Measurements from ENCODE around the gene PDK4.
"Not testable (repeated sequence)": the region's sequence is repeated elsewhere in the genome, so short reads cannot be mapped to it uniquely, and the experiment has no call there.

Gene PDK4

GRCh38 chr7:95605275-95605674 lies 9.0 kb upstream of the PDK4 start:
- in situ Hi-C loops (cut with HindIII; ENCODE audit: low sequenced_read_pairs) = no loop called here

- in situ Hi-C loops (cut with HindIII; ENCODE audit: low sequenced_read_pairs) = not testable (repeated sequence)
Measured at GRCh38 chr7:95604811-95605210, 8.5 kb upstream of the PDK4 start.

GRCh38 chr7:95604397-95604796 lies 8.1 kb upstream of the PDK4 start:
- in situ Hi-C loops (cut with HindIII; ENCODE audit: low sequenced_read_pairs) = not testable (repeated sequence)

GRCh38 chr7:95602421-95602820 lies 6.1 kb upstream of the PDK4 start:
- in situ Hi-C loops (cut with HindIII; ENCODE audit: low sequenced_read_pairs) = no loop called here

- in situ Hi-C loops (cut with HindIII; ENCODE audit: low sequenced_read_pairs) = no loop called here
Measured at GRCh38 chr7:95601316-95601715, 5.0 kb upstream of the PDK4 start.

GRCh38 chr7:95599069-95599468 lies 2.8 kb upstream of the PDK4 start:
- in situ Hi-C loops (cut with HindIII; ENCODE audit: low sequenced_read_pairs) = no loop called here

GRCh38 chr7:95598511-95598910 lies 2.2 kb upstream of the PDK4 start:
- in situ Hi-C loops (cut with HindIII; ENCODE audit: low sequenced_read_pairs) = no loop called here

DNA sequence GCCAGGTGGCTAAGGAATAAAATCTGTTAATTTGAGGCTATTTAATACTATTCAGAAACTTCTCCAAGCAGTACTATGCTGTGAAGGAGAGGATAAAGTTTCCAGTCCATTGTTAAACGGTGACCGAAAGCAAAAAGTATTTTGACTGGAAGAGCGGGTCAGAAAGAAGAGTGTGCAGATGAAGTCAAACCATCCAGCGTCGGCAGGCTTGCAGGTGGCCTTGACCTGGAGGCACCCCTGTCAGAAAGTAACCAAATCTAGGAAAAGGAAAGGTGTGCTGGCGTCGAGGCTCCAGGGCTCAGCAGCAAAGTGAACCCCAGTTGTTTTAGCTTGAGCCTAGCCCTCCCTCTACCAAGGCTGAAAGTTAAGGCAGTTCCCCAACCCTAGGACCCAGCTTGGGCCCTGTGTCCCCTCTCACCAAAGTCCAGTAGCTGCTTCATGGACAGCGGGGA lies 544 bp downstream of the PDK4 start:
- in situ Hi-C loops (cut with HindIII; ENCODE audit: low sequenced_read_pairs) = no loop called here

GRCh38 chr7:95594185-95594584 lies 2.1 kb downstream of the PDK4 start:
- in situ Hi-C loops (cut with HindIII; ENCODE audit: low sequenced_read_pairs) = no loop called here

DNA sequence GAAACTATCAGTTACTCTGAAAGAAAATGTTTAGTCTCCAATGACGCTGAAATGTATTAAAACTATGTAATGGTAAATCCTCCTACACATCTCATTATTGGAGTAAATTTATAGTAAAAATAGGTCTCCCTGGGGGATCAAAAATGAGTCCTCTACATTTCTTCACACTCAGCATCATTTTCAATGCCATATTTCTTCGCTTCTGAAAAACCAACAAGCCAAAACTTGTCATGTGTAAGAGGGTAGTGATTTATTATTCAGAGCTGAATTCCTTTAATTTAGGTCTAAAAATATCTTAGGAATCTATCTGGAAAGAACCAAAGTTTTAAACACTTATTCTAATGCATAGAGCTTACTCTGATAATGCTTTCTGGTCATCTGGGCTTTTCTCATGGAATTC lies 3.0 kb downstream of the PDK4 start:
- in situ Hi-C loops (cut with HindIII; ENCODE audit: low sequenced_read_pairs) = no loop called here

GRCh38 chr7:95592570-95592969 lies 3.7 kb downstream of the PDK4 start:
- in situ Hi-C loops (cut with HindIII; ENCODE audit: low sequenced_read_pairs) = no loop called here

- in situ Hi-C loops (cut with HindIII; ENCODE audit: low sequenced_read_pairs) = no loop called here
Measured at GRCh38 chr7:95590387-95591248, 5.7 kb downstream of the PDK4 start.

DNA sequence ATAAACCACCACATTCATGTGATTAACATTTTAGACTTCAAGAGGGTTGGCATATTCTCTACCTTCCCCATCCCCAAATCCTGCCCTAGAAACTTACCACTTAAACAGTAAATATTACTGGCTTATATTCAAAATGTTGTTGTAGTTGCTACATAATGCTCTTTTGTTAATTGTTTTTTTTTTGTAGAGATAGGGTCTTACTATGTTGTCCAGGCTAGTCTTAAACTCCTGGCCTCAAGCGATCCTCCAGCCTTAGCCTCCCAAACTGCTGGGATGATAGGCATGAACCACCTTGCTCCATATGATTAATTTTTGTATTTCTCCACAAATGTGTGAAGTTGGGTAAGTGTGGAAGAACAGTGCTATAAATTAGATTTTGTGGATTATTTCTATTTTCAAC lies 6.5 kb downstream of the PDK4 start:
- in situ Hi-C loops (cut with HindIII; ENCODE audit: low sequenced_read_pairs) = no loop called here

DNA sequence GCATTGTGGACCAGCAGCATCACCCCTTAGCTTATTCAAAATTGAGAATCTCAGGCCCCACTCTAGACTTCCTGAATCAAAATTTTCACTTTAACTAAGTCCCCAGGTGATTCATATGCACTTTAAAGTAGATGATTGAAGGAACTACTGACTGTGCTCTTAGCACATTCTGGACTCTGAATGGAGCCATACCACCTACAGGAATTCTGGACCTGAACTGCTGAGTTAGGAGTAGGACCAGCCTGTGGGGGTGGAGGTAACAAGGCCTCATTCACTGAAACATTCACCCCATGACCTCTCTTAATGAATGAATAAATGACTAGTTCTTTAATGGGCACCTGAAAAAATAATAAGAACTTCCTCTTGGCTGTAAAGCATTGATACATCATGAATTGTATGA lies 7.3 kb downstream of the PDK4 start:
- in situ Hi-C loops (cut with HindIII; ENCODE audit: low sequenced_read_pairs) = no loop called here

GRCh38 chr7:95586951-95587301 lies 9.4 kb downstream of the PDK4 start:
- in situ Hi-C loops (cut with HindIII; ENCODE audit: low sequenced_read_pairs) = no loop called here

DNA sequence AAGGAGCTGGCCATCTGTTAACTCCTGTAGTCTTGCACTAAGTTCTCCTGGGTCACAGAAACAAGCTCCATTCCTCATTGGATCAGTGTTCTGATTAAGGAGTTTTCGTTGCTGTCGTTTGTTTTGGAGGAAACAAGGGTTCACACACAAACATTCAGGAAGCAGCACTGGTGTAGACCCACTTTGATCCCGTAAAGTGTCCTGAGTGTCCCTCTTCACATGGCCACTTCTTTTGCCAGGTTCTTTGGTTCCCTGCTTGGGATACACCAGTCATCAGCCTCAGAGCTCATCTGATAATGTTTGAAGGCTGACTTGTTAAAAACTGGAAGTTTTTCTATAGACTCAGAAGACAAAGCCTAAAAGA lies 10.9 kb downstream of the PDK4 start:
- in situ Hi-C loops (cut with HindIII; ENCODE audit: low sequenced_read_pairs) = no loop called here

DNA sequence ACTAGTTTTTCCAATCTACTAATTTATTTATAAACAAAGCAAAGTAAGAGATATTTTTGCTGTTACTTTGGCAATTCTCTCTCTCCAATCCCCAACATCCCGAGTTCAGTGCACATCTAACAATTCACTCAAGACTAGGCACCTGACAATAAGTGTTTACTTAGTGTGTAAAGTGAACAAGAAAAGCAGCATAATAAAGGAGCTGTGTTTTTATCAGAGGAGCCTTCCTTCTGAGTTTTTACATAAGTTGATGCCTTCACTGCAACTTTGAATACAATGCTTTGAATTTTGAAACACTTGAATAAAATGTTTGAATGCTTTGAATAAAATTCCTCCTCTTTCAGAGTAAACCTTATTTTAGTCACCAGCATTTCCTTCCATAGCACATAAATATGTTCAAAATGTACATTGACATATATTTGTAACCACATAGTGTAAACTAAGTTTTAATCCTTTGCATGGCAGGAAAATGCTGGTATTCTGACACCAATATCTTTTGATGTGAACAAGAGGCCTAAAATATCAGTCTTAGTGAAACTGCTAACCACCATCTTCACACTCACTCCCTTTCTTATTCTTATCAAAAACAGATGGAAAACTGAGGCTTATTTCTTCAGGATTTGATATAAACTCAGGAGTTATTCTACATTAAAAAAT lies 11.4 kb downstream of the PDK4 start:
- in situ Hi-C loops (cut with HindIII; ENCODE audit: low sequenced_read_pairs) = no loop called here

DNA sequence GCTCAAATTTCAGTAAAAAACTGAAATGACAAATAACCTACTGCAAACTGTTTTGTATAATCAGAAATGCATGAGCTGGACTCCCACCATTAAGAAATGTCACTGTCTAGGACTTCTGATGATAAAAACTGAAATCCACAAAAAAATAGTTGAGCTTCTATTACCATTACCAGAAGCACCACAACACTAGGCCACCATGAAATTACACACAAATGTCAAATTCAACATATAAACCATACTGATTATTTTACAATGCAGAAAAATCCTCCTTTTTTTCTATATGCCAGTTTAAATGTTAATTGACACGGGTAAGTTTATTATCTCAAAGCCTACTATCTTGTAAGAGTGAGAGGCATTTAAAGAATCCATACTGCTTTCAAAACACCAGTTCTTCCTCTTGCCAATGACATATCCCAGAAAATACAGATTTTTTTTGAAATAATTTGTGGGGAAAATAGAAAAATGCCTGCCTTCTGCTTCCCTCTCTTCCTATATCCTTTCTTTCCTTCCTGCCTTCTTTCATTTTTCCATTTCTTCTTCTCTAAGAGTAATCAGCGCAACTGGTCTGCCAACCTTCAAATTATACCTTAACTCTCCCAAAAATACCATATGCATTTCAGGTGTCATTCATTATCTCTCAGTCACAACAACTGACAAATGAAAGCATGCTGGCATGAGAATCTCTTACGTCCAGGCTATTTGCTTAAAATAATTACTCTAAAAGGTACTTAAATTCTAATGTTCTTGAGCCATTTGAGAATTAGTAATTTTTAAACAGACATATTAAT lies 12.3 kb downstream of the PDK4 start:
- in situ Hi-C loops (cut with HindIII; ENCODE audit: low sequenced_read_pairs) = no loop called here

- in situ Hi-C loops (cut with HindIII; ENCODE audit: low sequenced_read_pairs) = no loop called here
Measured at GRCh38 chr7:95582578-95583293, 13.6 kb downstream of the PDK4 start.

GRCh38 chr7:95581467-95581866 lies 14.8 kb downstream of the PDK4 start:
- in situ Hi-C loops (cut with HindIII; ENCODE audit: low sequenced_read_pairs) = no loop called here

DNA sequence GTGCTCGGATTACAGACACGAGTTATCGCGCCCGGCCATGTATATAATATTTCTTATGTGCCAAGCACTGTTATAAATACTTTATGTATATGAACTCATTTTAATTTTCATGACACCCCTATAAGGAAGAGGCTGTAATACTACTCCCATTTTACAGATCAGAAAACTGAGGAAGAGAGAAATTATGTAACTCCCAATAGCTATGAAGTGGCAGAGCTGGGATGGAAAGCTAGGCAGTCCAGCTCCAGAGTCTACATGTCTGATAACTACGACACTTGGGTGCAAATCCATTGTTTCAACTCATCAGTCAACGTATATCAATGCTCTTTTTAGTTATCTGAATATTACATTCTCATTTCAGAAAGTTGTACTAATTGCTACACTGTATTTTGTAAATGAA lies 17.0 kb downstream of the PDK4 start:
- in situ Hi-C loops (cut with HindIII; ENCODE audit: low sequenced_read_pairs) = no loop called here
